ENCODE results near the gene CRYBG3.

The CRYBG3 gene

DNA sequence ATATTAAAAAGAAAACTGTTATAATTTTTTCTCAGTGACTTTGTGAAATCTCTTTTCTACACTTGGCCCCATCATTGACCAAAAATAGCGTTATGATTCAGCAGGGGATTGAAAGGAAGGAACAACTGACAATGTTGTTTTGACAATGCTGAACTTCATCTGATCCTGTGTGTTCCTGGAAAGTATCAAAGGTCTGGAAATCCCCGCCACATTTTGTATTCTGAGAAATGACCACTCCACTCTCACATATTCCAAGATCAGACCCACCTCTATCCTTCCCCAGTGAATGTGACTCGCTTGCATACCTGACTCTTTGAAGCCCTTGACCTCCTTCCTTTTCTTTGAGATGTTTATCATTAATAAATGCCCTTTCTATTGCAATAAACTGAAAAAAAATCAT is 160.1 kb downstream of the CRYBG3 start:
- DNase-seq: no peak

DNA sequence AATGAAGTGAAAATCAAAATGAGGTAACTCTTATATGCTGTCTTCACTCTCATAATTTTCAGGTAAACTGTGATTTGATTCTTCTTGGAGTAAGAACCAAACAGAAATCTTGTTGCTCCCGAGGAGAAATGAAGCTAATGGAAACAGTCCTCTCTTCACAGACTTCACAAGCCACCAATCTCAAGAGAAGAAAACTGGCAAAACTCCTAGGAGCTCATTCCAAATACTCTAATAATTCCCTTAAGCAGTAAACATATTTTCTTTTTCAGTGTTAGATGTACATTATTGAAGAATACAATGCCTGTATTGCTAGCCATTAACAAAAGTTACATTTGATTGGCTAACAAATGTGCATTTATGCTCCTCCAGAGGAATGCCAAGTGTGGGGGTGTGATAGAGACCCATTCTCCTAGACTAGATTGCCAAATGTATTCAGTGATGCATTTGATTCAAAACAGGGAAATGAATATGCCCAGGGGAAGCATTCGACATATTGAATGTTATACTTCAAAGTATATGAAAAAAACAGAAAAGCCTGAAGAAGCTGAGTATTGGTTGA is 162.2 kb downstream of the CRYBG3 start:
- DNase-seq: no peak

DNA sequence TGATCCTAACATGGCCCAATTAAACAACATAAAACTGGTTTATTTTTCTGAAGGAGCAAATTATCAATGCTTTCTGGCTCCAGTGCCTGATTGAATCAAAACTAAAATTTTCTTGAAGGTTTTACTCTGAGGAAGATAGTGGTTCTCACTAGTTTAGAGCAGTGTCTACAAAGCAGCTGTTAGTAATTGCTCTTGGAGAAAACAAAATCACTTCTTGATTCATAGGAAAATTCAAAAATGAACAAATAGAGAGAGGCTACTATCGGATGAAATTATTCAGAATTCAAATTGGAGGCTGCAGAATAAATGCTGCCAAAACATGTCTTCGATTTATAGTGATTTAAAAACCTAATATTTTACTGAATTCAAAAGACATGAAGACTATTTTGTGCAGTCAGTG is 165.5 kb downstream of the CRYBG3 start:
- no peak for DNase-seq

- DNase-seq: no peak
These were observed 167.2 kb downstream of the CRYBG3 start for GRCh38 chr3:97988784-97989568.

GRCh38 chr3:97990624-97991292 is 168.9 kb downstream of the CRYBG3 start:
- DNase-seq: no peak

- no peak for DNase-seq
These were observed 169.5 kb downstream of the CRYBG3 start for GRCh38 chr3:97991293-97991682.

DNA sequence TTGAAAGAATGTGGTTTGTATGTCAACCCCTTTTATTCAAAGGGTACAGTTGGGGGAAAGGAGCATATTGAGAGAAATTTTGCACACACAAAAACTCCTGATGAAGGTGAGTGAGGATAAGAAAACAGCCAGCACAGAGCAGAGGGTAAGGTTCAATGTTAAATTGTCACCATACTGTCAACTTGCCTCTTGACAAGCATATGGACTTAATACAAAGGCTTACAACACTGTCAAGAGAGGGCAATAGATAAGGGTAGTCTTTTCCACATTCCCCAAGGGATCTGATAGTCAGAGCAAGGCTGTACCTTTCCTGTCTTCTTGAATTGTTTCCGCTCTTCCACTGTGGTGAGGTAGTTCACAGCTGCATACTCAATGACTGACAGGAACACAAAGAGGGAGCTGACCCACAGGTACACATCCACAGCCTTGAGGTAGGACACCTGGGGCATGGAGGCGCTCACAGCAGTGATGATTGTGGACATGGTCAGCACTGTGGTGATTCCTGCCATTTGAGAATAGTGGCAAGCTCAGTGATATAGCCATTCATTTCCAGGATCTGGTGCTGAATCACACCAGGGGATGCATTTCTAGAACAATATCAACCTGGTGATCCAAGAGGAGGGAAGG is 170.8 kb downstream of the CRYBG3 start:
- DNase-seq: no peak

DNA sequence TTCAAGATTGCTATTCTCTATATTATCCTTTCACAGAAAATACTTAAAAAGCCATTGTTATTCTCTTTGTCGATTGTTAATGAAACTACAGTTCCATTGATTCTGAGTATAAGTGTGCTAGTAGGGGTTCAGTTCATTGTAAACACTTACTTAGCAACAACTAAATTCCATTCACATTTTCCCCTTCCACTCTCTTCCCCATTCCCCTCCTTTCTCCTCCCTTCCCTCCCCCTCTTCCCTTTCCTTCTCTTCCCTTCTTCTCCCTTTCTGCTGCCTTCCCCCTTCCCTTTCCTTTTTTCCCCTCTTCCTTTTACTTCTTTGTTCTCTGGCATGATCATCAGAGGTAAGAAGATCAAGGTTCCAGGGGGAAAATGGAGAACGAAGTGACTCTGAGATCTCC is 171.7 kb downstream of the CRYBG3 start:
- no peak for DNase-seq

GRCh38 chr3:97994328-97994945 is 172.6 kb downstream of the CRYBG3 start:
- no peak for DNase-seq
